GM12878 (cell line): ENCODE results near the gene KRT73. TPM values are rescaled to one million over a fixed set of nuclear protein-coding genes. Genes with fewer than 3 reads are reported as not detected.

Experiments
- ATAC-seq: fragments of 200-7000 bp; cut with Tn5 transposase; 3 replicates; pipeline ENCODE4 v1.9.1; 2020; ENCODE audit warnings: mild to moderate bottlenecking, moderate library complexity
- BruUV-seq: library from RNA; stranded (reverse); fragments of 400-500 nt; replicated peaks from 2 replicates; lab custom pipeline; 2021; lab: Mats Ljungman, UMichigan
- CTCF ChIA-PET: fragments of 300-600 bp; sonication (Branson Sonifier 250); formaldehyde crosslinking; extraction: SDS; loops from one replicate; lab custom pipeline; 2021; ENCODE audit warnings: inconsistent platforms; lab: Yijun Ruan, JAX
- POLR2A ChIA-PET: fragments of 350-600 bp; formaldehyde crosslinking; extraction: SDS; loops from one replicate; lab custom pipeline; 2021; ENCODE audit warnings: inconsistent platforms; lab: Charles Lee
- RAD21 ChIA-PET: fragments of 300-600 bp; sonication (Branson Sonifier 250); formaldehyde crosslinking; loops from one replicate; lab custom pipeline; 2023; ENCODE audit warnings: antibody characterized with exemption; ENCODE audit not compliant: unreplicated experiment; lab: Charles Lee
- SMC1A ChIA-PET: fragments of 300-600 bp; sonication (Branson Sonifier 250); formaldehyde crosslinking; loops from one replicate; lab custom pipeline; 2023; ENCODE audit not compliant: unreplicated experiment, uncharacterized antibody; lab: Charles Lee
- DNase-seq: peaks from one replicate; pipeline ENCODE4 v3.0.0-alpha.2; 2011; ENCODE audit warnings: low read depth, low spot score
- FAIRE-seq: peaks from 3 replicates; lab custom pipeline; 2011; peaks lifted over from hg19 to GRCh38; lab: Jason Lieb, UNC
- H2AFZ ChIP-seq: 2 replicates; pipeline ENCODE4 v1.6.0; 2011; ENCODE audit warnings: low read depth, low read length, control low read depth; ENCODE audit not compliant: control insufficient read depth
- H3K27ac ChIP-seq: 2 replicates; pipeline ENCODE4 v1.5.1; 2011; ENCODE audit warnings: control low read depth; ENCODE audit not compliant: control insufficient read depth, insufficient read depth
- H3K27me3 ChIP-seq, 2 experiments: replicated peaks in 1 of 2; 2 replicates each; pipeline versions ENCODE4 v1.6.0 to v1.6.1; 2011; ENCODE audit warnings: low read length in 1 of 2; ENCODE audit not compliant: control insufficient read depth in 2 of 2, insufficient read depth in 2 of 2
- H3K36me3 ChIP-seq, 2 experiments: 2 replicates each; pipeline ENCODE4 v1.5.1; 2011; ENCODE audit warnings: low read length in 1 of 2; ENCODE audit not compliant: control insufficient read depth in 2 of 2, insufficient read depth in 2 of 2
- H3K4me1 ChIP-seq: 2 replicates; pipeline ENCODE4 v1.6.1; 2011; ENCODE audit warnings: mild to moderate bottlenecking, low read length, moderate library complexity, mixed read lengths; ENCODE audit not compliant: control insufficient read depth, insufficient read depth
- H3K4me2 ChIP-seq: 2 replicates; pipeline ENCODE4 v1.6.0; 2011; ENCODE audit warnings: control low read depth; ENCODE audit not compliant: control insufficient read depth, insufficient read depth
- H3K4me3 ChIP-seq: fragments of 200-600 bp; sonication (generic); 2 replicates; pipeline ENCODE4 v1.5.1; 2016
- H3K79me2 ChIP-seq: 2 replicates; pipeline ENCODE4 v1.6.0; 2011; ENCODE audit warnings: low read length; ENCODE audit not compliant: control insufficient read depth, insufficient read depth
- H3K9ac ChIP-seq: 2 replicates; pipeline ENCODE4 v1.8.0; 2011; ENCODE audit warnings: low read length, control low read depth, mixed read lengths; ENCODE audit not compliant: control insufficient read depth, insufficient read depth
- H3K9me3 ChIP-seq: replicated peaks from 3 replicates; pipeline ENCODE4 v1.5.1; 2011; ENCODE audit warnings: mild to moderate bottlenecking, low read length; ENCODE audit not compliant: control insufficient read depth, insufficient read depth
- H4K20me1 ChIP-seq: 2 replicates; pipeline ENCODE4 v1.6.0; 2011; ENCODE audit not compliant: control insufficient read depth, insufficient read depth
- DPF2 ChIP-seq: fragments of 450-650 bp; IDR thresholded peaks from 2 replicates; pipeline ENCODE4 v1.6.1; 2017; ENCODE audit warnings: mild to moderate bottlenecking
- WGBS: methylation state at CpG from one replicate; pipeline ENCODE4 v1.1.6; 2016; ENCODE audit warnings: low lambda C conversion rate; ENCODE audit not compliant: insufficient replicate concordance, insufficient coverage; ENCODE audit errors: missing lambda C conversion rate; 5-methylcytosine and 5-hydroxymethylcytosine counted together
- in situ Hi-C: fragments of 300-500 bp; cut with MboI; formaldehyde crosslinking; loops from 9 replicates; pipeline ENCODE4 v1.14.3; 2018; ENCODE audit warnings: mixed read lengths
- intact Hi-C: fragments of 100-400 bp; cut with micrococcal nuclease; formaldehyde crosslinking; loops from one replicate; pipeline ENCODE4 v1.14.2; 2022; ENCODE audit not compliant: unreplicated experiment
- polyA plus RNA-seq, 11 experiments: library from polyadenylated mRNA; depleted of rRNA in 4 of 11; unstranded in 6 of 11; stranded (reverse) in 5 of 11; fragments of >200 nt; fragmentation: Nextera tagmentation in 4 of 11; fragmentation: Illumina TruSeq in 1 of 11; extraction: Ambion mirVana in 4 of 11; extraction: Trizol in 1 of 11; gene quantifications; 1 replicate in 1 of 11; 2 replicates in 10 of 11; pipeline versions ENCODE4 v1.2.1 to v1.2.3, GENCODE V29; 2011 to 2016; ENCODE audit warnings: inconsistent platforms in 2 of 11, missing spikeins in 2 of 11, low read depth in 1 of 11
- total RNA-seq, 4 experiments: library from RNA; depleted of rRNA in 3 of 4; stranded (reverse); fragments of >200 nt in 3 of 4; fragmentation: Illumina TruSeq in 1 of 4; extraction: Trizol in 1 of 4; gene quantifications; 2 replicates each; pipeline versions ENCODE4 v1.2.1 to v1.2.3, GENCODE V29; 2013 to 2021
- TF ChIP-seq, protein P1 (sequence below): IDR thresholded peaks from 2 replicates; pipeline ENCODE4 v1.6.1; 2012; ENCODE audit warnings: mild to moderate bottlenecking, low read depth, low read length
- TF ChIP-seq, protein P2 (sequence below): IDR thresholded peaks from 2 replicates; pipeline ENCODE4 v1.6.1; 2012; ENCODE audit warnings: improper control_type of control experiment, low read depth, low read length; ENCODE audit not compliant: insufficient replicate concordance
- TF ChIP-seq, protein P3 (sequence below): fragments of 450-650 bp; IDR thresholded peaks from 2 replicates; pipeline ENCODE4 v1.6.1; 2016; ENCODE audit warnings: mild to moderate bottlenecking
- TF ChIP-seq, protein P4 (sequence below): IDR thresholded peaks from 2 replicates; pipeline ENCODE4 v1.6.1; 2011; ENCODE audit warnings: borderline replicate concordance, low read depth, mild to moderate bottlenecking, moderate library complexity, mixed read lengths, low read length; ENCODE audit not compliant: insufficient read depth; ENCODE audit errors: extremely low read length

The KRT73 gene
- total and polyA plus RNA-seq, 10 of the 15 experiments (the other 5 are each of a cell fraction or from before 2014, with no cell fraction given): not detected

DNA sequence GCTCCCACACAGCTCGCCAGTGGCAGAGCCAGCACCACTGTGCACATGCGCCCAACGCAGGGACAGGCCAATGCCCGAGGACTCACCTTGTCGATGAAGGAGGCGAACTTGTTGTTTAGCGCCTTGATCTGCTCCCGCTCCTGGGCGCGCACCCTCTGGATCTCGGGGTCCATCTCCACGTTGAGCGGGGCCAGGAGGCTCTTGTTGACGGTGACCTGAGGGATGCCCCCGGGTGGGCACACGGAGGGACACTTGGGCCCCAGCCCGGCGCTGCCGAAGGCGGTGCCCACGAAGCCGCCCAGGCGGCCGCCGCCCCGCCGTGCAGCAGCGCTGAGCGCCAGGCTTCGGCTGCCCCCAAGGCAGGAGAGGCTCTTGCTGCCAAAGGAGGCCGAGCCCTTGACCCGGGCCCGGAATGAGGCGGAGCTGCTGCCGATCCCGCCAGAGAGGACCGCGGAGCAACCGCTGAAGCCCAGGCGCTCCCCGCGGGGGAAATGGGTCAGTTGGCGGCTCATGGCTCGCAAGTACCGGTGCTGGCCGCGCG lies 17.3 kb downstream of the KRT73 start, which contains the start of gene KRT72:
TSS of gene KRT72 (minus strand) at position 523 of the 541 bp plus-strand sequence. CDS start at position 512, 11 bp downstream.
- no peaks in the 10 kb centered on the region for H3K4me1 ChIP-seq
- peaks cover 0 to 14% of the 10 kb centered on the region in 2 experiments; a peak in 3 of 4 replicates for H3K27me3 ChIP-seq
- H3K27ac ChIP-seq: no peak within 1 kb of the TSS
- H4K20me1 ChIP-seq: no peaks in the 10 kb centered on the region
- BruUV-seq: no TSS peak
- DNase-seq: no peak
- no peak within 1 kb of the TSS for H3K4me2 ChIP-seq
- no peaks in the 10 kb centered on the region for H3K36me3 ChIP-seq
- ChIA-PET CTCF (no interaction called here), RAD21 (no interaction called here), SMC1A (no interaction called here), POLR2A (no interaction called here)
- H3K79me2 ChIP-seq: no peaks in the 10 kb centered on the region
- no peak for FAIRE-seq
- in situ Hi-C loops (no loop called here), intact Hi-C loops (no loop called here)
- no peak for TF ChIP-seq DPF2
- TF ChIP-seq, protein P1, sequence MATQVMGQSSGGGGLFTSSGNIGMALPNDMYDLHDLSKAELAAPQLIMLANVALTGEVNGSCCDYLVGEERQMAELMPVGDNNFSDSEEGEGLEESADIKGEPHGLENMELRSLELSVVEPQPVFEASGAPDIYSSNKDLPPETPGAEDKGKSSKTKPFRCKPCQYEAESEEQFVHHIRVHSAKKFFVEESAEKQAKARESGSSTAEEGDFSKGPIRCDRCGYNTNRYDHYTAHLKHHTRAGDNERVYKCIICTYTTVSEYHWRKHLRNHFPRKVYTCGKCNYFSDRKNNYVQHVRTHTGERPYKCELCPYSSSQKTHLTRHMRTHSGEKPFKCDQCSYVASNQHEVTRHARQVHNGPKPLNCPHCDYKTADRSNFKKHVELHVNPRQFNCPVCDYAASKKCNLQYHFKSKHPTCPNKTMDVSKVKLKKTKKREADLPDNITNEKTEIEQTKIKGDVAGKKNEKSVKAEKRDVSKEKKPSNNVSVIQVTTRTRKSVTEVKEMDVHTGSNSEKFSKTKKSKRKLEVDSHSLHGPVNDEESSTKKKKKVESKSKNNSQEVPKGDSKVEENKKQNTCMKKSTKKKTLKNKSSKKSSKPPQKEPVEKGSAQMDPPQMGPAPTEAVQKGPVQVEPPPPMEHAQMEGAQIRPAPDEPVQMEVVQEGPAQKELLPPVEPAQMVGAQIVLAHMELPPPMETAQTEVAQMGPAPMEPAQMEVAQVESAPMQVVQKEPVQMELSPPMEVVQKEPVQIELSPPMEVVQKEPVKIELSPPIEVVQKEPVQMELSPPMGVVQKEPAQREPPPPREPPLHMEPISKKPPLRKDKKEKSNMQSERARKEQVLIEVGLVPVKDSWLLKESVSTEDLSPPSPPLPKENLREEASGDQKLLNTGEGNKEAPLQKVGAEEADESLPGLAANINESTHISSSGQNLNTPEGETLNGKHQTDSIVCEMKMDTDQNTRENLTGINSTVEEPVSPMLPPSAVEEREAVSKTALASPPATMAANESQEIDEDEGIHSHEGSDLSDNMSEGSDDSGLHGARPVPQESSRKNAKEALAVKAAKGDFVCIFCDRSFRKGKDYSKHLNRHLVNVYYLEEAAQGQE: no peak
- TF ChIP-seq, protein P2, sequence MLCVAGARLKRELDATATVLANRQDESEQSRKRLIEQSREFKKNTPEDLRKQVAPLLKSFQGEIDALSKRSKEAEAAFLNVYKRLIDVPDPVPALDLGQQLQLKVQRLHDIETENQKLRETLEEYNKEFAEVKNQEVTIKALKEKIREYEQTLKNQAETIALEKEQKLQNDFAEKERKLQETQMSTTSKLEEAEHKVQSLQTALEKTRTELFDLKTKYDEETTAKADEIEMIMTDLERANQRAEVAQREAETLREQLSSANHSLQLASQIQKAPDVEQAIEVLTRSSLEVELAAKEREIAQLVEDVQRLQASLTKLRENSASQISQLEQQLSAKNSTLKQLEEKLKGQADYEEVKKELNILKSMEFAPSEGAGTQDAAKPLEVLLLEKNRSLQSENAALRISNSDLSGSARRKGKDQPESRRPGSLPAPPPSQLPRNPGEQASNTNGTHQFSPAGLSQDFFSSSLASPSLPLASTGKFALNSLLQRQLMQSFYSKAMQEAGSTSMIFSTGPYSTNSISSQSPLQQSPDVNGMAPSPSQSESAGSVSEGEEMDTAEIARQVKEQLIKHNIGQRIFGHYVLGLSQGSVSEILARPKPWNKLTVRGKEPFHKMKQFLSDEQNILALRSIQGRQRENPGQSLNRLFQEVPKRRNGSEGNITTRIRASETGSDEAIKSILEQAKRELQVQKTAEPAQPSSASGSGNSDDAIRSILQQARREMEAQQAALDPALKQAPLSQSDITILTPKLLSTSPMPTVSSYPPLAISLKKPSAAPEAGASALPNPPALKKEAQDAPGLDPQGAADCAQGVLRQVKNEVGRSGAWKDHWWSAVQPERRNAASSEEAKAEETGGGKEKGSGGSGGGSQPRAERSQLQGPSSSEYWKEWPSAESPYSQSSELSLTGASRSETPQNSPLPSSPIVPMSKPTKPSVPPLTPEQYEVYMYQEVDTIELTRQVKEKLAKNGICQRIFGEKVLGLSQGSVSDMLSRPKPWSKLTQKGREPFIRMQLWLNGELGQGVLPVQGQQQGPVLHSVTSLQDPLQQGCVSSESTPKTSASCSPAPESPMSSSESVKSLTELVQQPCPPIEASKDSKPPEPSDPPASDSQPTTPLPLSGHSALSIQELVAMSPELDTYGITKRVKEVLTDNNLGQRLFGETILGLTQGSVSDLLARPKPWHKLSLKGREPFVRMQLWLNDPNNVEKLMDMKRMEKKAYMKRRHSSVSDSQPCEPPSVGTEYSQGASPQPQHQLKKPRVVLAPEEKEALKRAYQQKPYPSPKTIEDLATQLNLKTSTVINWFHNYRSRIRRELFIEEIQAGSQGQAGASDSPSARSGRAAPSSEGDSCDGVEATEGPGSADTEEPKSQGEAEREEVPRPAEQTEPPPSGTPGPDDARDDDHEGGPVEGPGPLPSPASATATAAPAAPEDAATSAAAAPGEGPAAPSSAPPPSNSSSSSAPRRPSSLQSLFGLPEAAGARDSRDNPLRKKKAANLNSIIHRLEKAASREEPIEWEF: no peak
- TF ChIP-seq, protein P3, sequence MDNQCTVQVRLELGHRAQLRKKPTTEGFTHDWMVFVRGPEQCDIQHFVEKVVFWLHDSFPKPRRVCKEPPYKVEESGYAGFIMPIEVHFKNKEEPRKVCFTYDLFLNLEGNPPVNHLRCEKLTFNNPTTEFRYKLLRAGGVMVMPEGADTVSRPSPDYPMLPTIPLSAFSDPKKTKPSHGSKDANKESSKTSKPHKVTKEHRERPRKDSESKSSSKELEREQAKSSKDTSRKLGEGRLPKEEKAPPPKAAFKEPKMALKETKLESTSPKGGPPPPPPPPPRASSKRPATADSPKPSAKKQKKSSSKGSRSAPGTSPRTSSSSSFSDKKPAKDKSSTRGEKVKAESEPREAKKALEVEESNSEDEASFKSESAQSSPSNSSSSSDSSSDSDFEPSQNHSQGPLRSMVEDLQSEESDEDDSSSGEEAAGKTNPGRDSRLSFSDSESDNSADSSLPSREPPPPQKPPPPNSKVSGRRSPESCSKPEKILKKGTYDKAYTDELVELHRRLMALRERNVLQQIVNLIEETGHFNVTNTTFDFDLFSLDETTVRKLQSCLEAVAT: no peak
- TF ChIP-seq, protein P4, sequence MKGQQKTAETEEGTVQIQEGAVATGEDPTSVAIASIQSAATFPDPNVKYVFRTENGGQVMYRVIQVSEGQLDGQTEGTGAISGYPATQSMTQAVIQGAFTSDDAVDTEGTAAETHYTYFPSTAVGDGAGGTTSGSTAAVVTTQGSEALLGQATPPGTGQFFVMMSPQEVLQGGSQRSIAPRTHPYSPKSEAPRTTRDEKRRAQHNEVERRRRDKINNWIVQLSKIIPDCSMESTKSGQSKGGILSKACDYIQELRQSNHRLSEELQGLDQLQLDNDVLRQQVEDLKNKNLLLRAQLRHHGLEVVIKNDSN: no peak
- H3K9me3 ChIP-seq: no peaks in the 10 kb centered on the region
- H3K9ac ChIP-seq: no peak within 1 kb of the TSS
- no peak for ATAC-seq
- no peak within 1 kb of the TSS for H3K4me3 ChIP-seq
- 65% methylated on average over 35 of the region's 48 CpGs for WGBS
- H2AFZ ChIP-seq: no peak within 1 kb of the TSS
